HG02973 (cell line): ENCODE results near the gene NIPA2.

Experiments used
- ATAC-seq: cut with Tn5 transposase; IDR thresholded peaks from one replicate; pipeline ENCODE4 v1.9.1; 2021; ENCODE audit warnings: moderate library complexity; ENCODE audit not compliant: unreplicated experiment

Gene NIPA2

GRCh38 chr15:22874966-22875365 lies 36.5 kb downstream of the NIPA2 start:
- no peak for ATAC-seq

GRCh38 chr15:22877117-22877516 lies 38.7 kb downstream of the NIPA2 start:
- no peak for ATAC-seq

GRCh38 chr15:22877607-22878006 lies 39.1 kb downstream of the NIPA2 start:
- no peak for ATAC-seq

GRCh38 chr15:22878103-22878502 lies 39.6 kb downstream of the NIPA2 start:
- ATAC-seq, result no peak

- no peak for ATAC-seq
Measured at GRCh38 chr15:22880068-22880980, 41.9 kb downstream of the NIPA2 start.

GRCh38 chr15:22880981-22881738 lies 42.7 kb downstream of the NIPA2 start:
- ATAC-seq, result no peak

- no peak for ATAC-seq
Measured at GRCh38 chr15:22881739-22882440, 43.4 kb downstream of the NIPA2 start.

- ATAC-seq, result no peak
Measured at GRCh38 chr15:22883196-22883595, 44.7 kb downstream of the NIPA2 start.

GRCh38 chr15:22884344-22884743 lies 45.9 kb downstream of the NIPA2 start:
- no peak for ATAC-seq

- ATAC-seq, result no peak
Measured at GRCh38 chr15:22885120-22885519, 46.7 kb downstream of the NIPA2 start.

- ATAC-seq, result no peak
Measured at GRCh38 chr15:22887157-22887951, 48.9 kb downstream of the NIPA2 start.

GRCh38 chr15:22888120-22888859 lies 49.8 kb downstream of the NIPA2 start:
- ATAC-seq, result no peak

GRCh38 chr15:22889146-22889818 lies 50.8 kb downstream of the NIPA2 start:
- no peak for ATAC-seq

GRCh38 chr15:22890296-22890695 lies 51.8 kb downstream of the NIPA2 start:
- ATAC-seq, result no peak

- ATAC-seq, result no peak
Measured at GRCh38 chr15:22891426-22892210, 53.2 kb downstream of the NIPA2 start.

GRCh38 chr15:22892333-22892732 lies 53.9 kb downstream of the NIPA2 start:
- ATAC-seq, result no peak

- no peak for ATAC-seq
Measured at GRCh38 chr15:22893081-22893480, 54.6 kb downstream of the NIPA2 start.

- ATAC-seq, result no peak
Measured at GRCh38 chr15:22893881-22894280, 55.4 kb downstream of the NIPA2 start.
